ENCODE measurements around the gene OCIAD2.

DNA sequence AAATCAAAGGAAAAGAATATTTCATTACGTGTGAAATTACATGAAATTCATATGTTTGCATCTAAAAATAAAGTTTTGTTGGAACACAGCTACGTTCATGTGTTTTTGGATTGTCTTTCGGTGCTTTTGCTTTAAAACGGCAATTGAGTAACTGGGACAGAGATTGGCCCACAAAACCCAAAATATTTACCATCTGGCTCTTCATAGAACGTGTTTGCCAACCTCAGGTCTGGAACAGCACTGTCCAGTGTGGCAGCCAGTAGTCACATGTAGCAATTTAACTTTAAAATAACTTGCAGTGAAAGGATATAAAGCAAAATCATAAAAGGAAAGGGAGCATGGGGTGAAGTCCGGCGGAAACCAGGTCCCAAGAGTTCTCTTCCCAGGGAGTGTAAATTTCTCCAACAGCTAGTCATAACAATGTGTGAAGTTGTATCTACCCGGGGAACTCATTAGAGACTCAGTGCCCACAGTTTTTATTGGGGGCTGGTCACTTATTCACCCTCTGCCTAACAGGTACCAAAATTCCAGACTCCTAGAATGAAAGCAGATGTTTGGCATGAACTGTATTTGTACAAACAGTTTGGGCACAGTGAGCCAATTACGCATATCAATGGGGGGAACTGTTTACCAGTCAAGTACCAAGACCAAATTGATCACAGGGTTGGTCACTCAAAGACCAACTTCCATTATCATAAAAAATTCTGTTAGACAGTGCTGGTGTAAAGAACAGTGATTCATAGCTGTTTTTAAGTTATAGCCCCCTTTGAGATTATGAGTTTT is 65.3 kb downstream of the OCIAD2 start:
- TF ChIP-seq, protein P1, sequence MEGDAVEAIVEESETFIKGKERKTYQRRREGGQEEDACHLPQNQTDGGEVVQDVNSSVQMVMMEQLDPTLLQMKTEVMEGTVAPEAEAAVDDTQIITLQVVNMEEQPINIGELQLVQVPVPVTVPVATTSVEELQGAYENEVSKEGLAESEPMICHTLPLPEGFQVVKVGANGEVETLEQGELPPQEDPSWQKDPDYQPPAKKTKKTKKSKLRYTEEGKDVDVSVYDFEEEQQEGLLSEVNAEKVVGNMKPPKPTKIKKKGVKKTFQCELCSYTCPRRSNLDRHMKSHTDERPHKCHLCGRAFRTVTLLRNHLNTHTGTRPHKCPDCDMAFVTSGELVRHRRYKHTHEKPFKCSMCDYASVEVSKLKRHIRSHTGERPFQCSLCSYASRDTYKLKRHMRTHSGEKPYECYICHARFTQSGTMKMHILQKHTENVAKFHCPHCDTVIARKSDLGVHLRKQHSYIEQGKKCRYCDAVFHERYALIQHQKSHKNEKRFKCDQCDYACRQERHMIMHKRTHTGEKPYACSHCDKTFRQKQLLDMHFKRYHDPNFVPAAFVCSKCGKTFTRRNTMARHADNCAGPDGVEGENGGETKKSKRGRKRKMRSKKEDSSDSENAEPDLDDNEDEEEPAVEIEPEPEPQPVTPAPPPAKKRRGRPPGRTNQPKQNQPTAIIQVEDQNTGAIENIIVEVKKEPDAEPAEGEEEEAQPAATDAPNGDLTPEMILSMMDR (conservative IDR thresholded peaks at IDR 0.05) = no peak
- TF ChIP-seq EZH2 (IDR thresholded peaks at IDR 0.05; ENCODE audit: low read depth) = no peak

Data from PC-9 (cell line).